Keratinocyte (primary cell): Measurements from ENCODE around the gene FAM170B. TPM values are rescaled to one million over a fixed set of nuclear protein-coding genes. Genes with fewer than 3 reads are reported as not detected.

Source experiments
- DNase-seq: peaks from one replicate; pipeline ENCODE4 v3.0.0-alpha.2; 2011; ENCODE audit warnings: low read depth, missing footprints, low spot score
- FAIRE-seq: peaks from 2 replicates; lab custom pipeline; 2011; peaks lifted over from hg19 to GRCh38; lab: Jason Lieb, UNC
- H2AFZ ChIP-seq: 2 replicates; pipeline ENCODE4 v1.6.0; 2012; ENCODE audit warnings: low read length, control low read depth, inconsistent platforms; ENCODE audit not compliant: control insufficient read depth
- H3K27ac ChIP-seq: 2 replicates; pipeline ENCODE4 v1.5.1; 2011; ENCODE audit warnings: low read length; ENCODE audit not compliant: control insufficient read depth, insufficient read depth
- H3K27me3 ChIP-seq: 3 replicates; pipeline ENCODE4 v1.6.0; 2011; ENCODE audit warnings: low read length; ENCODE audit not compliant: control insufficient read depth, insufficient read depth; ENCODE audit errors: extremely low read depth
- H3K36me3 ChIP-seq, 2 experiments: 2 replicates in 1 of 2; 3 replicates in 1 of 2; pipeline ENCODE4 v1.5.1; 2011; ENCODE audit warnings: low read length in 2 of 2, mild to moderate bottlenecking in 1 of 2; ENCODE audit not compliant: control insufficient read depth in 2 of 2, insufficient read depth in 2 of 2; ENCODE audit errors: extremely low read depth in 1 of 2
- H3K4me1 ChIP-seq: 3 replicates; pipeline ENCODE4 v1.5.1; 2011; ENCODE audit warnings: low read length; ENCODE audit not compliant: control insufficient read depth, insufficient read depth; ENCODE audit errors: extremely low read depth
- H3K4me2 ChIP-seq: 3 replicates; pipeline ENCODE4 v1.6.0; 2011; ENCODE audit warnings: low read depth, low read length; ENCODE audit not compliant: control insufficient read depth, insufficient read depth; ENCODE audit errors: extremely low read depth
- H3K4me3 ChIP-seq, 3 experiments: fragments of 200-600 bp in 1 of 3; sonication (generic) in 1 of 3; 2 replicates in 2 of 3; 3 replicates in 1 of 3; pipeline ENCODE4 v1.5.1; 2011 to 2016; ENCODE audit warnings: low read length in 3 of 3, mild to moderate bottlenecking in 3 of 3, control low read depth in 2 of 3, inconsistent platforms in 1 of 3, low read depth in 1 of 3, mixed read lengths in 1 of 3, mixed run types in 1 of 3, moderate library complexity in 1 of 3; ENCODE audit not compliant: control insufficient read depth in 2 of 3, insufficient read depth in 2 of 3; ENCODE audit errors: extremely low read depth in 1 of 3
- H3K79me2 ChIP-seq: 2 replicates; pipeline ENCODE4 v1.6.0; 2012; ENCODE audit warnings: low read length; ENCODE audit not compliant: control insufficient read depth, insufficient read depth
- H3K9ac ChIP-seq: 3 replicates; pipeline ENCODE4 v1.6.0; 2011; ENCODE audit warnings: low read length; ENCODE audit not compliant: control insufficient read depth, insufficient read depth; ENCODE audit errors: extremely low read depth
- H3K9me1 ChIP-seq: 3 replicates; pipeline ENCODE4 v1.6.0; 2011; ENCODE audit warnings: low read length; ENCODE audit not compliant: control insufficient read depth, insufficient read depth; ENCODE audit errors: extremely low read depth
- H3K9me3 ChIP-seq: 2 replicates; pipeline ENCODE4 v1.5.1; 2012; ENCODE audit warnings: low read depth, low read length; ENCODE audit not compliant: control insufficient read depth
- H4K20me1 ChIP-seq: 3 replicates; pipeline ENCODE4 v1.6.0; 2011; ENCODE audit warnings: low read length; ENCODE audit not compliant: control insufficient read depth, insufficient read depth; ENCODE audit errors: extremely low read depth
- CTCF ChIP-seq, 3 experiments: IDR thresholded peaks in 1 of 3; conservative IDR thresholded peaks in 1 of 3; optimal IDR thresholded peaks in 1 of 3; 2 replicates in 2 of 3; 3 replicates in 1 of 3; pipeline versions ENCODE3 to v1.5.1; 2011; ENCODE audit warnings: low read length in 3 of 3, mild to moderate bottlenecking in 3 of 3, moderate library complexity in 2 of 3, control low read depth in 1 of 3, inconsistent platforms in 1 of 3; ENCODE audit not compliant: insufficient read depth in 2 of 3; ENCODE audit errors: extremely low read depth in 1 of 3
- EZH2 ChIP-seq: IDR thresholded peaks from one replicate; pipeline ENCODE4 v1.6.1; 2012; ENCODE audit warnings: inconsistent platforms, mild to moderate bottlenecking, low read length, moderate library complexity
- dilution Hi-C: fragments of 300-500 bp; cut with MboI; formaldehyde crosslinking; loops from one replicate; pipeline ENCODE4 v1.7.0; 2020; ENCODE audit warnings: low sequenced_read_pairs; ENCODE audit not compliant: extremely low pct_ligation_motif_present
- polyA plus RNA-seq, 5 experiments: library from polyadenylated mRNA; depleted of rRNA in 3 of 5; stranded (reverse) in 3 of 5; stranded (forward) in 1 of 5; unstranded in 1 of 5; fragments of >200 nt; gene quantifications; 1 replicate in 1 of 5; 2 replicates in 3 of 5; 3 replicates in 1 of 5; pipeline versions ENCODE4 v1.2.1 to v1.2.3, GENCODE V29; 2011 to 2012; ENCODE audit warnings: missing spikeins in 2 of 5, low read depth in 1 of 5, low replicate concordance in 1 of 5

The FAM170B gene
- polyA plus RNA-seq, 1 donor (not counting 4 experiments of a cell fraction or from before 2014, with no cell fraction given): not detected

GRCh38 chr10:49176310-49177268 lies 42.8 kb upstream of the FAM170B start:
- FAIRE-seq: no peak
- no peaks in the 10 kb centered on the region for H3K9me3 ChIP-seq
- H3K4me1 ChIP-seq: peaks cover 6% of the 10 kb centered on the region
- H3K79me2 ChIP-seq: no peaks in the 10 kb centered on the region
- no peaks in the 10 kb centered on the region for H3K9me1 ChIP-seq
- DNase-seq: no peak
- H3K27me3 ChIP-seq: peaks cover 4% of the 10 kb centered on the region
- no peak overlapping the region for H3K4me2 ChIP-seq
- H3K9ac ChIP-seq: no peak overlapping the region
- no peaks in the 10 kb centered on the region for H4K20me1 ChIP-seq
- no peak for TF ChIP-seq EZH2
- no peak for TF ChIP-seq CTCF (optimal IDR thresholded peaks at IDR 0.05 in 1 of 3, IDR thresholded peaks at IDR 0.05 in 1 of 3, conservative IDR thresholded peaks at IDR 0.05 in 1 of 3; ENCODE audit: extremely low read depth in 1 of 3, insufficient read depth in 2 of 3, low read length in 3 of 3)
- no peaks in the 10 kb centered on the region for H3K36me3 ChIP-seq
- H3K27ac ChIP-seq: peak overlapping the region; percentile 30
- no peak overlapping the region for H3K4me3 ChIP-seq
- dilution Hi-C loops: no loop called here
- H2AFZ ChIP-seq: no peak overlapping the region

- no peaks in the 10 kb centered on the region for H4K20me1 ChIP-seq
- dilution Hi-C loops: no loop called here
- no peak overlapping the region for H3K4me3 ChIP-seq
- H3K27ac ChIP-seq: no peak overlapping the region
- peaks cover 6% of the 10 kb centered on the region for H3K4me1 ChIP-seq
- TF ChIP-seq CTCF (optimal IDR thresholded peaks at IDR 0.05 in 1 of 3, IDR thresholded peaks at IDR 0.05 in 1 of 3, conservative IDR thresholded peaks at IDR 0.05 in 1 of 3; ENCODE audit: extremely low read depth in 1 of 3, insufficient read depth in 2 of 3, low read length in 3 of 3): no peak
- no peak for TF ChIP-seq EZH2
- peaks cover 4% of the 10 kb centered on the region for H3K27me3 ChIP-seq
- FAIRE-seq (no peak), DNase-seq (no peak)
- no peaks in the 10 kb centered on the region for H3K9me3 ChIP-seq
- H3K36me3 ChIP-seq: no peaks in the 10 kb centered on the region
- H3K9ac ChIP-seq: no peak overlapping the region
- no peak overlapping the region for H3K4me2 ChIP-seq
- H3K79me2 ChIP-seq: no peaks in the 10 kb centered on the region
- H2AFZ ChIP-seq: no peak overlapping the region
- H3K9me1 ChIP-seq: no peaks in the 10 kb centered on the region
These were observed 41.9 kb upstream of the FAM170B start for GRCh38 chr10:49175587-49176309.
